CD8-positive, alpha-beta memory T cell (primary cell): ENCODE measurements around the gene FUT4. TPM values are rescaled to one million over a fixed set of nuclear protein-coding genes. Genes with fewer than 3 reads are reported as not detected.

ENCODE experiments used
- CTCF ChIA-PET: fragments of 350-600 bp; sonication (Branson Sonifier 250); formaldehyde crosslinking; loops from one replicate; lab custom pipeline; 2021; ENCODE audit warnings: antibody characterized with exemption; lab: Charles Lee
- POLR2A ChIA-PET: fragments of 350-600 bp; sonication (Branson Sonifier 250); formaldehyde crosslinking; loops from one replicate; lab custom pipeline; 2021; ENCODE audit warnings: antibody characterized with exemption; lab: Charles Lee
- DNase-seq, 5 donors: peaks; one replicate each; pipeline versions ENCODE4 v3.0.0 to v3.0.0-alpha.2; 2020 to 2022; ENCODE audit warnings: mixed read lengths in 1 of 5
- H3K27ac ChIP-seq: one replicate; pipeline ENCODE4 v1.7.0; 2013; ENCODE audit warnings: low read depth, mild to moderate bottlenecking, low read length, moderate library complexity
- H3K27me3 ChIP-seq: 2 replicates; pipeline ENCODE4 v1.7.0; 2013; ENCODE audit warnings: low read length, mild to moderate bottlenecking; ENCODE audit not compliant: insufficient read depth, poor library complexity, severe bottlenecking
- H3K36me3 ChIP-seq: 2 replicates; pipeline ENCODE4 v1.7.0; 2013; ENCODE audit warnings: mild to moderate bottlenecking, low read length, moderate library complexity; ENCODE audit not compliant: insufficient read depth
- H3K4me1 ChIP-seq: 2 replicates; pipeline ENCODE4 v1.7.0; 2013; ENCODE audit warnings: mild to moderate bottlenecking, low read length, moderate library complexity; ENCODE audit not compliant: insufficient read depth
- H3K4me3 ChIP-seq: 2 replicates; pipeline ENCODE4 v1.7.0; 2013; ENCODE audit warnings: mild to moderate bottlenecking, low read length
- H3K9me3 ChIP-seq: 2 replicates; pipeline ENCODE4 v1.7.0; 2013; ENCODE audit warnings: mild to moderate bottlenecking, low read length
- H3K27ac Mint-ChIP-seq, 8 donors: one replicate each; pipeline ENCODE4 v1.8.0; 2020 to 2021; ENCODE audit warnings: mixed read lengths in 8 of 8, mild to moderate bottlenecking in 6 of 8, inconsistent platforms in 3 of 8, moderate library complexity in 3 of 8
- H3K27me3 Mint-ChIP-seq, 2 donors: one replicate each; pipeline ENCODE4 v1.8.0; 2020 to 2021; ENCODE audit warnings: mixed read lengths in 2 of 2, mild to moderate bottlenecking in 1 of 2, moderate library complexity in 1 of 2
- H3K36me3 Mint-ChIP-seq, 3 donors: one replicate each; pipeline ENCODE4 v1.8.0; 2020 to 2021; ENCODE audit warnings: mixed read lengths in 3 of 3, inconsistent platforms in 1 of 3, mild to moderate bottlenecking in 1 of 3
- H3K4me1 Mint-ChIP-seq, 3 donors: one replicate each; pipeline ENCODE4 v1.8.0; 2020 to 2021; ENCODE audit warnings: mixed read lengths in 3 of 3, inconsistent platforms in 1 of 3, mild to moderate bottlenecking in 1 of 3
- H3K4me3 Mint-ChIP-seq, 7 donors: one replicate each; pipeline ENCODE4 v1.8.0; 2020 to 2021; ENCODE audit warnings: mixed read lengths in 7 of 7, mild to moderate bottlenecking in 6 of 7, moderate library complexity in 4 of 7, inconsistent platforms in 2 of 7
- H3K9me3 Mint-ChIP-seq, 5 donors: one replicate each; pipeline ENCODE4 v1.8.0; 2020 to 2022; ENCODE audit warnings: mixed read lengths in 5 of 5, mild to moderate bottlenecking in 3 of 5, moderate library complexity in 2 of 5, inconsistent platforms in 1 of 5
- polyA plus RNA-seq: library from polyadenylated mRNA; unstranded; fragments of 300-500 nt; fragmentation: Illumina TruSeq; gene quantifications from one replicate; pipeline ENCODE4 v1.2.3, GENCODE V29; 2021
- total RNA-seq, 2 experiments: library from RNA; stranded (reverse); gene quantifications; one replicate each; pipeline ENCODE4 v1.2.3, GENCODE V29; 2021

The FUT4 gene
- total and polyA plus RNA-seq, 3 experiments from 2014 or later: 2.1 to 7.9 (median 7.6) TPM

DNA sequence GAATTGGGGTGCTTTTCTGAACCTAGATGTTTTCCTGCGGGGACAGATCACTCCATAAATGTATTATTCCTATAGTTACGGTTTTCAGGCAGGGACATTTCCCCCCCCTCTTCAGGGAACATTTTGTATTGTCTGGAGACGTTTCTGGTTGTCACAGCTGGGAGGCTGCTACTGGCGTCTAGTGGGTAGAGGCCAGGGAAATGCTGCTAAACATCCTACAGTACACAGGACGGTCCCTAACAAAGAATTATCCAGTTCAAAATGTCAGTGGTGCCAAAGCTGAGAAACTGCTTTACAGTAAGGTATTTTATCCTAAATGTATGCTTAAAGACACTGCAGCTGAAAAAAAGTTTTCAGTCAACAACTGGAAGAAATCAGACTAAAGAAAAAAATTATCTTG is 42.8 kb downstream of the FUT4 start:
- CTCF ChIA-PET: no interaction called here
- POLR2A ChIA-PET: no interaction called here

DNA sequence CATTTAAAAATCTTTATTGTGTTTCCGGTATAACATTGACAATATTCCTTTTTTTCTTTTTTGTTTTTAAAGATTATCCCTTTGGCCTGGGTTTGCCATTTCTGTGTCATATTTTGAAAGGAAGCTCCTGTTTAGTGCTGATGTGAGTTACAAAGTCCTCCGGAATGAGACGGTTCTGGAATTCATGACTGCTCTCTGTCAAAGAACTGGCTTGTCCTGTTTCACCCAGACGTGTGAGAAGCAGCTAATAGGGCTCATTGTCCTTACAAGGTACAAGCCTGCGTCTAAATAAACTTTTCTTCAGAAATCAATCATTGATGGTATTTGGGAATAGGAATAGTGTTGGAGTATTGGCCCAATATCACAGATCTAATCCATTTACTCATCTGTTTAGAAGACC is 43.3 kb downstream of the FUT4 start:
- POLR2A ChIA-PET: no interaction called here
- H3K36me3 ChIP-seq: no peaks in the 10 kb centered on the region
- CTCF ChIA-PET: no interaction called here
- H3K27me3 Mint-ChIP-seq: peaks cover 0 to 2% of the 10 kb centered on the region in 2 donors
- no peak overlapping the region for H3K27ac Mint-ChIP-seq
- no peaks in the 10 kb centered on the region for H3K27me3 ChIP-seq
- H3K36me3 Mint-ChIP-seq: peaks cover 0 to 5% (median 2%) of the 10 kb centered on the region in 3 donors
- H3K4me1 ChIP-seq: no peaks in the 10 kb centered on the region
- no peak overlapping the region for H3K4me3 Mint-ChIP-seq
- H3K27ac ChIP-seq: no peak overlapping the region
- no peak overlapping the region for H3K4me3 ChIP-seq
- H3K4me1 Mint-ChIP-seq: no peaks in the 10 kb centered on the region
- no peaks in the 10 kb centered on the region for H3K9me3 ChIP-seq
- no peak for DNase-seq
- H3K9me3 Mint-ChIP-seq: no peaks in the 10 kb centered on the region

More for the DNA sequence above, 42.8 kb downstream of the FUT4 start:
- Histone ChIP-seq H3K27ac (no peak overlapping the region), H3K9me3 (no peaks in the 10 kb centered on the region), H3K27me3 (no peaks in the 10 kb centered on the region), H3K36me3 (no peaks in the 10 kb centered on the region), H3K4me3 (no peak overlapping the region), H3K4me1 (no peaks in the 10 kb centered on the region)
- Mint-ChIP-seq H3K27me3 (peaks cover 0 to 4% of the 10 kb centered on the region in 2 donors), H3K4me3 (no peak overlapping the region), H3K27ac (no peak overlapping the region), H3K4me1 (no peaks in the 10 kb centered on the region), H3K9me3 (no peaks in the 10 kb centered on the region), H3K36me3 (peaks cover 0 to 5% (median 2%) of the 10 kb centered on the region in 3 donors)
- no peak for DNase-seq

DNA sequence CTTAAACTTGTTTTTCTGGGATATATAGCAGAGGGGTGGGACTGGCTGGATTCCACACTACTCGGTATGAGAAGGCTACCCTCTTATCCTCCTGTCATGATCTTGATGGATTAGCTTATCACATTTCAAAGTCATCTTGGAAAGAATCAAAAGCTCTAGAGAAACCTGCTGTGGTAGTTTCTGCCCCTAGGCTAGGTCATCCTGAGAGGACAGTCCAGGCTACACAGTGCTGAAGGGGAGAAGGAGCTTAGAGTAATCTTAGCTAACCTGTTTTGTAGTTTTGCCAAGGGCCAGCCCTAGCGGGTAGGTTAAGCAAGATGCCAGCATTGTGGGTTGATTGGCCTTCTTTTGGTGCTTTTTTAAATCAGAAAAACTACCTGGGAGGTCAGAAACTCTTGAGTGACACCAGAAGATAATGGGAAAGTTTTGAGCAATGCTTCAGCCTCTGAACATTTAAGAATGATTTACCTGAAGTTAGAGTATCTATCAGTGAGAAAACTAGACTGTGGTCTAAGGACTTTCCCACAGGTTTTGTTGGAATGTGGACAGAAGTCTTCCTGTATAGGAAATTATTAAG is 44.7 kb downstream of the FUT4 start:
- Mint-ChIP-seq H3K27me3 (no peaks in the 10 kb centered on the region), H3K27ac (no peak overlapping the region), H3K4me3 (no peak overlapping the region), H3K9me3 (no peaks in the 10 kb centered on the region), H3K36me3 (peaks cover 0 to 5% (median 2%) of the 10 kb centered on the region in 3 donors), H3K4me1 (no peaks in the 10 kb centered on the region)
- ChIA-PET POLR2A (no interaction called here), CTCF (no interaction called here)
- Histone ChIP-seq H3K27me3 (no peaks in the 10 kb centered on the region), H3K4me1 (no peaks in the 10 kb centered on the region), H3K27ac (no peak overlapping the region), H3K4me3 (no peak overlapping the region), H3K9me3 (no peaks in the 10 kb centered on the region), H3K36me3 (no peaks in the 10 kb centered on the region)
- DNase-seq: no peak

DNA sequence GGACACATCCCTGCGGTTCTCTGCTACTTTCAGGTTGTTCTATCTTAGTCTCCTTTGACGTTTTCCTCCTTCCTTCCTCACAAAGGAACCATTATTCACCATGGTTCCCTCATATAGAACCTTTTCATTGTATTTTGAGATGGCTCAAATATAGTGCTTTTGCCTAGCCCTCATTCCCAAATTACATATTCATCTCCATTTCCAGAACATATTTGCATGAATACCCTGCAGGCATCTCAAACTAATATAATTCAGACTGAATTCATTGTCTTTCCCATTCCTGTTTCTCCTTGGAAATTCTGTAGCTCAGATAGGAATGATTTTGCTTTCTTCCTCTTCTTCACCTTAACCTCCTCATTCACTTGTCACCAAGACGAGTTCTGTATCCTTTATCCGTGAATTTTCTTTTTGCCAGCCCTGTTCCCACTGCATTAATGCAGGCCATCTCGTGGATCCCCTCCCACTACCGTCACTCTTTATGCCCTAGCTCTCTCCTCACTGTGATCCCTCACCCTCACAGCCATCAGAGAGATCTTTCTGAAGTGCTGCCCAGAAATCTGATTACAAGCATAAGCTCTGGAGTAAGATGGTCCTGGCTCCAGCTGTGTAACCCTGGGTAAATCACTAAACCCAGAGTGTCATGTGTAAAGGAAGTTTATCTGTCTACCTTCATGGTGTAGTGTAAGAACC is 46.8 kb downstream of the FUT4 start:
- Histone ChIP-seq H3K27ac (no peak overlapping the region), H3K36me3 (no peaks in the 10 kb centered on the region), H3K4me3 (no peak overlapping the region), H3K9me3 (no peaks in the 10 kb centered on the region), H3K27me3 (no peaks in the 10 kb centered on the region), H3K4me1 (no peaks in the 10 kb centered on the region)
- no peak overlapping the region for H3K4me3 Mint-ChIP-seq
- no peaks in the 10 kb centered on the region for H3K27me3 Mint-ChIP-seq
- ChIA-PET CTCF (interaction anchor here (1.3 kb wide), 1 partner anchor 11 kb away, joined by 3 read pairs; no protein-coding TSS in a partner anchor), POLR2A (no interaction called here)
- no peaks in the 10 kb centered on the region for H3K4me1 Mint-ChIP-seq
- H3K9me3 Mint-ChIP-seq: no peaks in the 10 kb centered on the region
- no peak for DNase-seq
- H3K36me3 Mint-ChIP-seq: peaks cover 0 to 5% (median 0%) of the 10 kb centered on the region in 3 donors
- H3K27ac Mint-ChIP-seq: no peak overlapping the region

DNA sequence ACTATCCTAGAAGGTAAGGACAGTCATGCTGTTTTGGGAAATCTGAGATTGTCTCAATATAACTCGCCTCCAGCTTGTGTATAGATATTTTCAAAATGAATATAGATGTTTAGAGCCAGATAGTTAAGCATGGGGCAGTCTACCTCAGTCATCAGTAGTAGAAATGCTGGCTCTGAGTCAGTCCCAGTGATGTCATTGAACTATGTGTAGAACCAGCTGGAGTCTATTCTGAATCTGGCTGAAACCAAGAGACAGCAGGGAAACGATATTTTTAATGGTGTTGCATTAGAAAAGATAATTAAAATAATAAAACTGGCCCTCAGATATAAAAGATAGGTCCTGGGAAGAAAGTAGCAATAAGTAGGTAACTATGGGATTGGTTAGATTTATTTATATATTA is 49.3 kb downstream of the FUT4 start:
- Mint-ChIP-seq H3K4me3 (no peak overlapping the region), H3K27me3 (no peaks in the 10 kb centered on the region), H3K27ac (no peak overlapping the region), H3K9me3 (no peaks in the 10 kb centered on the region), H3K4me1 (no peaks in the 10 kb centered on the region), H3K36me3 (peaks cover 0 to 5% (median 0%) of the 10 kb centered on the region in 3 donors)
- Histone ChIP-seq H3K27me3 (no peaks in the 10 kb centered on the region), H3K36me3 (no peaks in the 10 kb centered on the region), H3K9me3 (no peaks in the 10 kb centered on the region), H3K27ac (no peak overlapping the region), H3K4me1 (no peaks in the 10 kb centered on the region), H3K4me3 (no peak overlapping the region)
- DNase-seq: no peak
- ChIA-PET POLR2A (no interaction called here), CTCF (no interaction called here)

DNA sequence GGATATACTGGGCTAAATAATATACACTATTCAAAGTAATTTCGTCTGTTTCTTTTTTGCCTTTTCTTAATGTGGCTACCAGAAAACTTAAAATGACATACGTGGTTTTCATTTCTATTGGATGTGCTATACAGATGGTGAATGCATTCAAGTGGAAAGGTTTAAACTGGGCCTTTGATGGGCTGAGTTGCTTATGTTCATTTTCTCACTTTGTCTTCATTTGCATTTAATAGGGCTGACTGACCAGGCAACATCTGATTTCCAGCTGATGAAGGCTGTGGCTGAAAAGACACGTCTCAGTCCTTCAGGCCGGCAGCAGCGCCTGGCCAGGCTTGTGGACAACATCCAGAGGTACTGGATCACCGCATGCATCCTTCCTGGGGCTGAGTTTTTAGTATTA is 51.4 kb downstream of the FUT4 start:
- no peak for DNase-seq
- ChIA-PET POLR2A (no interaction called here), CTCF (no interaction called here)
- Mint-ChIP-seq H3K4me3 (no peak overlapping the region), H3K4me1 (no peaks in the 10 kb centered on the region), H3K36me3 (peaks cover 0 to 6% (median 3%) of the 10 kb centered on the region in 3 donors), H3K9me3 (peaks cover 0 to under 1% (median 0%) of the 10 kb centered on the region in 5 donors), H3K27ac (peak overlapping the region in 1 of 8 donors; percentile 35), H3K27me3 (no peaks in the 10 kb centered on the region)
- H3K27me3 ChIP-seq: no peaks in the 10 kb centered on the region
- no peaks in the 10 kb centered on the region for H3K9me3 ChIP-seq
- H3K4me1 ChIP-seq: no peaks in the 10 kb centered on the region
- H3K4me3 ChIP-seq: no peak overlapping the region
- no peaks in the 10 kb centered on the region for H3K36me3 ChIP-seq
- no peak overlapping the region for H3K27ac ChIP-seq

DNA sequence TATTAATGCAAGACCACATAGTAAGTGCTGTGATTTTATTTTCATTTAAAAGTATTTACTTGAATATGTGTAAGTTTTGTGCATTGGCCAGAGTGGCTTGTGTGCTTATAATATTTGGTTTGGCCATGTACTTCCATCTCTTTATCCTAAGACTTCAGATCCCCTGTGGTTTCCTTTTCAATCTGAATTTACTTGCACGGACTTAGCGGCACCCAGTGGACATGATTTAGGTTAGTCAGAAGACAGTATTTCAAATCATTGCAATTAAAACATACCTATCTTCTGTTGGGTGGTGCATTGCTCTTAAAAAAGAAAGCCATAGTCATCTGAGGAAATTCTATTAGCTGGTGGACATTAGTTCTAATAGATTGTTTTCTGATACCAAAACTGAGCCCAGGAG is 54.2 kb downstream of the FUT4 start:
- Histone ChIP-seq H3K4me1 (no peaks in the 10 kb centered on the region), H3K27me3 (no peaks in the 10 kb centered on the region), H3K27ac (no peak overlapping the region), H3K4me3 (no peak overlapping the region), H3K9me3 (no peaks in the 10 kb centered on the region), H3K36me3 (no peaks in the 10 kb centered on the region)
- Mint-ChIP-seq H3K4me3 (no peak overlapping the region), H3K27me3 (no peaks in the 10 kb centered on the region), H3K36me3 (peaks cover 0 to 12% (median 2%) of the 10 kb centered on the region in 3 donors), H3K4me1 (no peaks in the 10 kb centered on the region), H3K9me3 (peaks cover 0 to 3% (median 0%) of the 10 kb centered on the region in 5 donors), H3K27ac (no peak overlapping the region)
- DNase-seq: no peak
- ChIA-PET CTCF (no interaction called here), POLR2A (no interaction called here)
